ENCODE results near the gene OLFM3.

OLFM3 gene

GRCh38 chr1:101854271-101854670 is 142.5 kb downstream of the OLFM3 start:
- Histone ChIP-seq H3K27me3 (ENCODE audit: control insufficient read depth, insufficient read depth, low read length) (no peaks in the 10 kb centered on the region; the same call in 1 of the 2 replicates), H3K4me1 (ENCODE audit: control insufficient read depth, insufficient read depth, low read length) (peaks cover under 1% of the 10 kb centered on the region; the same call in 1 of the 2 replicates), H3K4me3 (ENCODE audit: low read length) (no peak overlapping the region), H3K27ac (ENCODE audit: low read length) (no peak overlapping the region), H3K9me3 (ENCODE audit: control insufficient read depth, insufficient read depth, low read length) (no peaks in the 10 kb centered on the region), H3K36me3 (ENCODE audit: control insufficient read depth, insufficient read depth, low read length) (no peaks in the 10 kb centered on the region)
- no CpG with 5 or more reads among the region's 3 CpGs for WGBS (ENCODE audit: insufficient coverage, insufficient read length)
- DNase-seq (ENCODE audit: low read depth, low spot score): no peak

DNA sequence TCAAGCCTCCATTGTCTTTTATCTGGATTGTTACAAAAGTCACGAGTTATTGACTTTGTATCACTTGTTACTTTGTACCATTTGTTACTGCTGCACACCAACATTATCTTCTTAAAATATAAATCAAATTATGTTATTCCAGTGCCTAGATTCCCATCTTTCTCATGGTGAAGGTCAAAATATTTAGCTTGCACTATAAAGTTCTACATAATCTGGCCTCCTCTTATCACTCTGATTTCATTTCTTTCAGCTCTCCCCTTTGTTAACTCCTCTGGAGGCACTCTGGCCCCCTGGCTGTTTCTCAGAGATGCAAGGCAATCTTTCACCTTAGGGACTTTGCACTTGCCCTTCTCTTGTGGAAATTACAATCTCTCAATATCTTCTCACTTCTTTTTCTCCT is 143.8 kb downstream of the OLFM3 start:
- Histone ChIP-seq H3K4me1 (ENCODE audit: control insufficient read depth, insufficient read depth, low read length) (peaks cover 2% of the 10 kb centered on the region; the same call in 1 of the 2 replicates), H3K9me3 (ENCODE audit: control insufficient read depth, insufficient read depth, low read length) (no peaks in the 10 kb centered on the region), H3K27ac (ENCODE audit: low read length) (no peak overlapping the region), H3K4me3 (ENCODE audit: low read length) (no peak overlapping the region), H3K27me3 (ENCODE audit: control insufficient read depth, insufficient read depth, low read length) (no peaks in the 10 kb centered on the region; the same call in 1 of the 2 replicates), H3K36me3 (ENCODE audit: control insufficient read depth, insufficient read depth, low read length) (no peaks in the 10 kb centered on the region)
- no peak for DNase-seq (ENCODE audit: low read depth, low spot score)
- WGBS (ENCODE audit: insufficient coverage, insufficient read length): no CpG with 5 or more reads among the region's 1 CpG

GRCh38 chr1:101849356-101849755 is 147.4 kb downstream of the OLFM3 start:
- DNase-seq (ENCODE audit: low read depth, low spot score): no peak
- Histone ChIP-seq H3K27me3 (ENCODE audit: control insufficient read depth, insufficient read depth, low read length) (no peaks in the 10 kb centered on the region; the same call in 1 of the 2 replicates), H3K36me3 (ENCODE audit: control insufficient read depth, insufficient read depth, low read length) (no peaks in the 10 kb centered on the region), H3K27ac (ENCODE audit: low read length) (no peak overlapping the region), H3K4me3 (ENCODE audit: low read length) (no peak overlapping the region), H3K4me1 (ENCODE audit: control insufficient read depth, insufficient read depth, low read length) (peaks cover 6% of the 10 kb centered on the region; the same call in 1 of the 2 replicates), H3K9me3 (ENCODE audit: control insufficient read depth, insufficient read depth, low read length) (no peaks in the 10 kb centered on the region)
- WGBS (ENCODE audit: insufficient coverage, insufficient read length): no CpG with 5 or more reads among the region's 1 CpG

DNA sequence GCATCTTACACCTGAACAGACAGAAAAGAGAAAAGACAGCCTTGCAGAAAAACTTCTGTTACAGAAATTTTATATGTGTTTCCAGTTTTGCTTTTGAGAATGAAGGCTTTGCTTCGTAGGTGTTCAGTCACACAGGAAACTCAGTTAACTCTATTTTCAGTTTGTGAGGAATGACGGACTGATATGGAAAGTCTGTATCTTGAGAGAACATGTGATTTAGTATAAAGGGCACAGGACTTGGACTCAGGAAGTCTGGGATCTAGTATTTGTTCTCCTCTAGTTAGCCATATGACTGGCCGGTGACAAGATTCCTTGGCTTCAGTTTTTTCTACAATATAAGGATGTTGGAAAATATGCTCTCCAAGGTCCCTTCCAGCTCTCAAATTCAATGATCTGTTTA is 149.1 kb downstream of the OLFM3 start:
- WGBS (ENCODE audit: insufficient coverage, insufficient read length): no CpG with 5 or more reads among the region's 3 CpGs
- no peaks in the 10 kb centered on the region for H3K9me3 ChIP-seq (ENCODE audit: control insufficient read depth, insufficient read depth, low read length)
- peaks cover 6% of the 10 kb centered on the region; the same call in 1 of the 2 replicates for H3K4me1 ChIP-seq (ENCODE audit: control insufficient read depth, insufficient read depth, low read length)

DNA sequence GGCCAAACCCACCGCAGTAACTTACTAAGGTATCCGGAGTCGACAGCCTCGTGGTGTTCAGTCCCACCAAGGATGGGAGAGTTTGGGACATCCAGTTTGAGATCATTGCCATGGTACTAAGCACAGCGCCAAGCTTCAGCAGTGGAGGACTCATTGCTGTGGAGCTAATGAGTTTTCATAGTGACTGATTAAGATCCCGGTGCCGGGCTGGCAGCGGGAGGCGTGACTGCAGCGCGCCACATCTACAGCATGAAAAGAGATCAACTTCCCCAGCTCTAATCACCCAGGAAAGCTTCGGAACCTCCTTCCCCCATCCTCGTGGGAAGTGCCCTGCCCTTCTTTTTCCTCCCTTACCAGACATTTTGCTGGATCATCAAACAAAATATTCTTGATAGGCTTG is 149.9 kb downstream of the OLFM3 start:
- DNase-seq (ENCODE audit: low read depth, low spot score): no peak
- Histone ChIP-seq H3K27ac (ENCODE audit: low read length) (no peak overlapping the region), H3K4me3 (ENCODE audit: low read length) (peak overlapping the region; percentile 43; the same call in 1 of the 2 replicates), H3K4me1 (ENCODE audit: control insufficient read depth, insufficient read depth, low read length) (peaks cover 6% of the 10 kb centered on the region; the same call in 1 of the 2 replicates), H3K9me3 (ENCODE audit: control insufficient read depth, insufficient read depth, low read length) (no peaks in the 10 kb centered on the region), H3K27me3 (ENCODE audit: control insufficient read depth, insufficient read depth, low read length) (no peaks in the 10 kb centered on the region; the same call in 1 of the 2 replicates), H3K36me3 (ENCODE audit: control insufficient read depth, insufficient read depth, low read length) (no peaks in the 10 kb centered on the region)
- no CpG with 5 or more reads among the region's 13 CpGs for WGBS (ENCODE audit: insufficient coverage, insufficient read length)

More for the DNA sequence above, 149.1 kb downstream of the OLFM3 start:
- no peaks in the 10 kb centered on the region; the same call in 1 of the 2 replicates for H3K27me3 ChIP-seq (ENCODE audit: control insufficient read depth, insufficient read depth, low read length)
- H3K4me3 ChIP-seq (ENCODE audit: low read length): no peak overlapping the region
- no peaks in the 10 kb centered on the region for H3K36me3 ChIP-seq (ENCODE audit: control insufficient read depth, insufficient read depth, low read length)
- H3K27ac ChIP-seq (ENCODE audit: low read length): no peak overlapping the region
- no peak for DNase-seq (ENCODE audit: low read depth, low spot score)

DNA sequence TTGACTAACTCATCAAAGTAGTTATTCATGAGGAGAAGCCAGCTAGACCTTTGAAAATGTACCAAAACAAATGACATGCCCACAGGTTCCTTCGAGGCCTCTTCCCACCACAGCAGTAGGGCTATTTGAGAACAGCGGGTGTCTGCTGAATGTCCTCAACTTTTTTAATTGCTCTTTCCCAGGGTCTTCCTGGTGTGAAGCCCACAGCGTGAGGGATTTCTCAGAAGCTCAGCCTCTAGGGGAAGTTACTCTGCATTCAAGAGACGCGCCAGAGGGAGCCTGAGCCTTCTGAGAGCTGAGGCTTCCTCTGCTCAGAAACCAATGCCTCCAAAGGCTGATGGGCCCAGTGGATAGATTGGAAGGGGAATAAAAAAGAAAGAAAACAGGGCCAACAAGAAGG is 153.6 kb downstream of the OLFM3 start:
- Histone ChIP-seq H3K4me1 (ENCODE audit: control insufficient read depth, insufficient read depth, low read length) (peaks cover 3% of the 10 kb centered on the region; the same call in 1 of the 2 replicates), H3K36me3 (ENCODE audit: control insufficient read depth, insufficient read depth, low read length) (no peaks in the 10 kb centered on the region), H3K27ac (ENCODE audit: low read length) (no peak overlapping the region), H3K27me3 (ENCODE audit: control insufficient read depth, insufficient read depth, low read length) (no peaks in the 10 kb centered on the region), H3K4me3 (ENCODE audit: low read length) (no peak overlapping the region), H3K9me3 (ENCODE audit: control insufficient read depth, insufficient read depth, low read length) (no peaks in the 10 kb centered on the region)
- WGBS (ENCODE audit: insufficient coverage, insufficient read length): no CpG with 5 or more reads among the region's 5 CpGs
- DNase-seq (ENCODE audit: low read depth, low spot score): peak; percentile 41

DNA sequence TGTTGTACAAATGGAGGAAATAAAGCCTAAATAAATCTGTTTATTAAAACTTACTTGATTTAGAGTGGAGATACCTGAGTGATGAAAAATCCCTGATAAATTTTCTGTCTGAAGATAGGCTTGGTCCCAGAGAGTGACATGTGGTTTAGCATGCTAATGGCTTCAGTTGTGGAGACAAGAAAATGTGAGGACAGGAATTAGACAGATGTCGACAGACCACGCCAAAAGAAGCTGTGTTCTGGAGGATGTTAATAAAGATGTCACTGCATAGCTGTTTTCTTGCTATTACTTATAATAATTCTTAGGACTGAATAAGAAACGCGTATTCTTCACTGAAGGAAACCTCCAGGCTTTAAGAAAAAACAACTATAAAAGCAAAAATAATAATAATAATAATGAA is 154.9 kb downstream of the OLFM3 start:
- DNase-seq (ENCODE audit: low read depth, low spot score): no peak
- no peak overlapping the region for H3K4me3 ChIP-seq (ENCODE audit: low read length)
- H3K4me1 ChIP-seq (ENCODE audit: control insufficient read depth, insufficient read depth, low read length): peaks cover 2% of the 10 kb centered on the region; the same call in 1 of the 2 replicates
- H3K9me3 ChIP-seq (ENCODE audit: control insufficient read depth, insufficient read depth, low read length): no peaks in the 10 kb centered on the region
- H3K36me3 ChIP-seq (ENCODE audit: control insufficient read depth, insufficient read depth, low read length): no peaks in the 10 kb centered on the region
- H3K27me3 ChIP-seq (ENCODE audit: control insufficient read depth, insufficient read depth, low read length): no peaks in the 10 kb centered on the region
- H3K27ac ChIP-seq (ENCODE audit: low read length): no peak overlapping the region
- no CpG with 5 or more reads among the region's 4 CpGs for WGBS (ENCODE audit: insufficient coverage, insufficient read length)

DNA sequence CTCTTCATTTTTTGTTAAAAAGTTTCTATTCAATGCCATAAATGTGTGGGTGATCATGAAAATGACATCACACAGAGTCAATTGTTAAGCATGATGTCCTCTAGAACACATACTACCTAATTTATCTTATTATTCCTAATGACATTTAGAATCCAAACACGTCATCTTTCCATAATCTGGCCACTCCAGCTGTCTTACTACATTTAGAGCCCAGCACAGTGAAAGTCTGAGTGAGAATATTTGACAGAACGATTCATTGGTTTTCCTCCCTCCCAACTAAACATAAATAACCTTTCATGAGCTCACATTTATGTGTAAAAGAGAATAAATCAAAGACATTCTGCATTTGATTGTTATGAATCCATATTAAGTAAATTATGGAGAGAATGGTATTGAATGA is 160.7 kb downstream of the OLFM3 start:
- no peaks in the 10 kb centered on the region for H3K4me1 ChIP-seq (ENCODE audit: control insufficient read depth, insufficient read depth, low read length)
- no peak for DNase-seq (ENCODE audit: low read depth, low spot score)
- no peaks in the 10 kb centered on the region for H3K9me3 ChIP-seq (ENCODE audit: control insufficient read depth, insufficient read depth, low read length)
- no peaks in the 10 kb centered on the region for H3K36me3 ChIP-seq (ENCODE audit: control insufficient read depth, insufficient read depth, low read length)
- no peak overlapping the region for H3K4me3 ChIP-seq (ENCODE audit: low read length)
- H3K27ac ChIP-seq (ENCODE audit: low read length): no peak overlapping the region
- no peaks in the 10 kb centered on the region for H3K27me3 ChIP-seq (ENCODE audit: control insufficient read depth, insufficient read depth, low read length)
- no CpG with 5 or more reads among the region's 2 CpGs for WGBS (ENCODE audit: insufficient coverage, insufficient read length)

DNA sequence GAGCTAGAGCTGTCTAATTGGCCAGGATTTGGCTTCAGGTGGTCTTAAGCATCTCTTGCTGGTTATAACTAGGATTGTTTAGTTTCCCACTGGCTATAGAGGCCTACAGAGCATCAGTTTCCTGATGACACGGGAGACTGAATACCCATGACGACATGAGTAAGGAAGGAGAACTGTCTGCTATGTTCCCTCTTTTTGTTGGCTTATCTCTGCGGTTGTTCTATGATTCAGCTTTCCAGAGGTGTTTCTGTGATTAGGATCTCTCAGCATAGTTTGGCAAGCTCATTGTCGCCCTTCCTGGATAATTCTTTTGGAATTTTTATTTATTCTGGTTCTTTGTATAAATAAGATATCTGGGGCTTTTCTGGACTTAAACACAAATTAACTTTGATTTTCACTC is 163.4 kb downstream of the OLFM3 start:
- WGBS (ENCODE audit: insufficient coverage, insufficient read length): no CpG with 5 or more reads among the region's 4 CpGs
- Histone ChIP-seq H3K36me3 (ENCODE audit: control insufficient read depth, insufficient read depth, low read length) (no peaks in the 10 kb centered on the region), H3K27ac (ENCODE audit: low read length) (no peak overlapping the region), H3K4me3 (ENCODE audit: low read length) (no peak overlapping the region), H3K4me1 (ENCODE audit: control insufficient read depth, insufficient read depth, low read length) (no peaks in the 10 kb centered on the region), H3K9me3 (ENCODE audit: control insufficient read depth, insufficient read depth, low read length) (no peaks in the 10 kb centered on the region), H3K27me3 (ENCODE audit: control insufficient read depth, insufficient read depth, low read length) (no peaks in the 10 kb centered on the region)
- DNase-seq (ENCODE audit: low read depth, low spot score): no peak

DNA sequence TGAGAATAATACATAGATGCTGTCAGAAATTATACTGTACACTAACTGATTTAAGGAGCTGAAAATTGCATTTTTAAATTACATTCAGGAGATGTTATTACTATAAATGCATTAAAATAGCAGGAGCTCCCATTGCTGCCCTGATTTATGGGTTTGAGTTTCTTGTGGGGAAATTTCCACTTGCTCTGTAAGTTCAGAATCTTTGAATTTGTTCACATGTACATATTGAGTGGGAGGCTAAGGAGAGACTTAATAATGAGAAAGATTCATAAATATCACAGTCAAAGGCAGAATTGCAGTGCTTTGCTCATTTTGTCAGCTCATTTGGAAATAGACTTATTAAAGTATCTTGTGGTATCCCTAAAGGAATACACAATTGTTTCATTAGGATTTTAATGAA is 170.3 kb downstream of the OLFM3 start:
- Histone ChIP-seq H3K4me3 (ENCODE audit: low read length) (no peak overlapping the region), H3K9me3 (ENCODE audit: control insufficient read depth, insufficient read depth, low read length) (no peaks in the 10 kb centered on the region), H3K27me3 (ENCODE audit: control insufficient read depth, insufficient read depth, low read length) (no peaks in the 10 kb centered on the region), H3K27ac (ENCODE audit: low read length) (no peak overlapping the region), H3K36me3 (ENCODE audit: control insufficient read depth, insufficient read depth, low read length) (no peaks in the 10 kb centered on the region), H3K4me1 (ENCODE audit: control insufficient read depth, insufficient read depth, low read length) (no peaks in the 10 kb centered on the region)
- no peak for DNase-seq (ENCODE audit: low read depth, low spot score)

- Histone ChIP-seq H3K27me3 (ENCODE audit: control insufficient read depth, insufficient read depth, low read length) (no peaks in the 10 kb centered on the region), H3K36me3 (ENCODE audit: control insufficient read depth, insufficient read depth, low read length) (no peaks in the 10 kb centered on the region), H3K9me3 (ENCODE audit: control insufficient read depth, insufficient read depth, low read length) (no peaks in the 10 kb centered on the region), H3K27ac (ENCODE audit: low read length) (no peak overlapping the region), H3K4me1 (ENCODE audit: control insufficient read depth, insufficient read depth, low read length) (no peaks in the 10 kb centered on the region), H3K4me3 (ENCODE audit: low read length) (no peak overlapping the region)
- no CpG with 5 or more reads among the region's 1 CpG for WGBS (ENCODE audit: insufficient coverage, insufficient read length)
- DNase-seq (ENCODE audit: low read depth, low spot score): peak; percentile 27
These were observed 176.7 kb downstream of the OLFM3 start for GRCh38 chr1:101820071-101820470.
